ENCODE data around the gene AGTRAP.

The AGTRAP gene

DNA sequence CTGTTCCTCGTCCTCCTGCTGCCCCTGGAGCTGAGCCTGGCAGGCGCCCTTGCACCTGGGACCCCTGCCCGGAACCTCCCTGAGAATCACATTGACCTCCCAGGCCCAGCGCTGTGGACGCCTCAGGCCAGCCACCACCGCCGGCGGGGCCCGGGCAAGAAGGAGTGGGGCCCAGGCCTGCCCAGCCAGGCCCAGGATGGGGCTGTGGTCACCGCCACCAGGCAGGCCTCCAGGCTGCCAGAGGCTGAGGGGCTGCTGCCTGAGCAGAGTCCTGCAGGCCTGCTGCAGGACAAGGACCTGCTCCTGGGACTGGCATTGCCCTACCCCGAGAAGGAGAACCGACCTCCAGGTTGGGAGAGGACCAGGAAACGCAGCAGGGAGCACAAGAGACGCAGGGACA lies 29.6 kb upstream of the AGTRAP start:
- no peak for DNase-seq (ENCODE audit: low read depth, low spot score)

DNA sequence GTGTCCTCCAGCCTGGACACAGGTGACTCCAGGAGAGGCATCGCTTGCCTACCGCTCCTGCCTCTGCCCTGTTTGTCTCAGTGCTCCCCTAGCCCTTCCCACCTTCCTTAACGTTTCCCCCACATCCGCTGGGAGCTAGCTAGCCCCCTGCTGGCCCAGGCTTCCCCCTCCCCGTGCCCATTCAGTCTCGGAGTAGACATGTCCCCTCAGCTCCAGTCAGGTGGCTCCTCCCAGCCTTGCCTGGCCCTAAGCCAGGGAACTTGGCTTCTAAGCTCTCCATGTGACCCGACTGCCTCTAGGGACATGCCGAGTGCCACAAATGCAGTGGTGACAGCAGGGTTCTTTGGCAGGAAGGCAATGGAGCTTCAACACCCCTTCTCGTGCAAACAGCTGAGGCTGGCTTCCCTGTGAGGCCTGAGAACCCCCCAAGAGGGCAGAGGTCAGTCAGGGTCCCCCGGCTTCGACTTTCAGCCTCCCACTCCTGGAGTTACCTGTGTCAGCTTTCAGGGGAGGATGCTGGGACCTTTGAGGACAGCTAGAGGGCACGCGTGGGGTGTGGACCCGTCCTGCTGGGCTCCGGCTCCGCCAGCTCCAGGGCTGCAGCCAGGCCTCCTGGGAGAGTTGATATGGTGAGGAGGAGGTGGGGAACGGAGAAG lies 28.2 kb upstream of the AGTRAP start:
- DNase-seq (ENCODE audit: low read depth, low spot score) = no peak

DNA sequence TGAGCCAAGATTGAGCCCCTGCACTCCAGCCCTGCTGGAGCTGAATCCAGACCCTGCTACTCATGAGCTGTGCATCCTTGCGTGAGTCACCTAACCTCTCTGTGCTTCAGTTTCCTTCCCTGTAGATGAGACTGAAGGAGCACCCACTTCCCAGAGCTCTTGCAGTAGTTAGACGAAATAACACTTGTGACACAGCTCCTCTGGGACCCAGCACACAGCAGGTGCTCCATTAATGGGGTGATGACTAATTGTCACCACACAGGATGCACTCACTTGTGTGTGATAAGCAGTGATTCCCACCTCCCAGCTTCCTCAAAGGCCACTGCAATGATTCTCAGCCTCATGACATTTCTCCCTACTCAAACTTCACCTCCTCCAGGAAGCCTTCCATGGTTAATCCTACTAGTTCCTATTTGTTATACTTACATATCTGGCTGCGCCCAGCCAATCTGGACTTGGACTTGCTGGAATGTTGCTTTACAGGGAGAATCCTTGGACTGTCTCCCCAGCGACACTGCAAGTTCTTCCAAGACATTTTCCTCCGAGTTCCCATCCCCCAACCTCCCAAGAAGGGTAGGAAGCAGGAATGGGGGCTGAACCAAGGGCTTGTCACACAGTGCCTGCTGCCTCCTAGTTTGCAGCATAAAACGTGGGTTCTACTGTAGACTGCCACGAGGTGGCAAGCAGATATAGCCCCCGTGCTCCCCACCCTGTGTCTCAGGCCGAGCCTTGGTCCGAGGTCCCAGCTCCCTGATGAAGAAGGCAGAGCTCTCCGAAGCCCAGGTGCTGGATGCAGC lies 27.2 kb upstream of the AGTRAP start:
- DNase-seq (ENCODE audit: low read depth, low spot score) = no peak

DNA sequence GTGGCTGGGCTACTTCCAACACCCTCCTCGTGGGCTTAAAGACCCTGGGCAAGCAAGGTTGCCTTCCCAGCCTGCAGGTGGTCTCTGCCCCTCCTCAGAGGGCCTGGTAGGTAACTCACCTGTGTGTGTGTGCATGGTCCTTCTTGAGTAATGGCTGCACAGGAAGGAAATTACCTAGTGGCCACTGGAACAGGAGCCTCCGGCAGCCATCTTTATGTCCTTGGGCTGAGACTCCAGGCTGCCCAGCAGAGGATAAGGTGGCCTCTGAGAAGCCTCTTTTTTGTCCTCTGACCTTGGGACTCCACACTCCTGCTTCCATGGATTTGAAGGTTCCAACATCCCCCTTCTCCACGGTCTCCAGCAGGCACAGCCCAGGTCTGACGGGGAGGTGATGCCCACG lies 24.4 kb upstream of the AGTRAP start:
- DNase-seq (ENCODE audit: low read depth, low spot score) = no peak

- DNase-seq (ENCODE audit: low read depth, low spot score) = no peak
These were observed 23.7 kb upstream of the AGTRAP start for GRCh38 chr1:11712285-11712684.

DNA sequence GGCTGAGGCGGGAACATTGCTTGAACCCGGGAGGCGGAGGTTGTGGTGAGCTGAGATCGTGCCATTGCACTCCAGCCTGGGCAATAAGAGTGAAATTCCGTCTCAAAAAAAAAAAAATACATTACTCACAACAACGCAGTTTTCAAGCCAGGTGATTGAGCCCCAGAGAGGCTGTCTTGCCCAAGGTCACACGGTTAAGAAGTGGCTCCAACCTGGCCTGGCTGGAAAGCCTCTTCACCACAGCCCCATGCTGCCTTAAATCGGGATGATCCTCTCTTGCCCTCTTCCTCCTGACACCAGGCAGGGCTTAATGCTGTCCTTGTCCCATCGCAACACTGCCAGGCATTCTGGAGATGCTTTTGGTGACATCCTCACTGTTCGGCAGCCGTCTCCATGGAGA lies 22.8 kb upstream of the AGTRAP start:
- no peak for DNase-seq (ENCODE audit: low read depth, low spot score)

DNA sequence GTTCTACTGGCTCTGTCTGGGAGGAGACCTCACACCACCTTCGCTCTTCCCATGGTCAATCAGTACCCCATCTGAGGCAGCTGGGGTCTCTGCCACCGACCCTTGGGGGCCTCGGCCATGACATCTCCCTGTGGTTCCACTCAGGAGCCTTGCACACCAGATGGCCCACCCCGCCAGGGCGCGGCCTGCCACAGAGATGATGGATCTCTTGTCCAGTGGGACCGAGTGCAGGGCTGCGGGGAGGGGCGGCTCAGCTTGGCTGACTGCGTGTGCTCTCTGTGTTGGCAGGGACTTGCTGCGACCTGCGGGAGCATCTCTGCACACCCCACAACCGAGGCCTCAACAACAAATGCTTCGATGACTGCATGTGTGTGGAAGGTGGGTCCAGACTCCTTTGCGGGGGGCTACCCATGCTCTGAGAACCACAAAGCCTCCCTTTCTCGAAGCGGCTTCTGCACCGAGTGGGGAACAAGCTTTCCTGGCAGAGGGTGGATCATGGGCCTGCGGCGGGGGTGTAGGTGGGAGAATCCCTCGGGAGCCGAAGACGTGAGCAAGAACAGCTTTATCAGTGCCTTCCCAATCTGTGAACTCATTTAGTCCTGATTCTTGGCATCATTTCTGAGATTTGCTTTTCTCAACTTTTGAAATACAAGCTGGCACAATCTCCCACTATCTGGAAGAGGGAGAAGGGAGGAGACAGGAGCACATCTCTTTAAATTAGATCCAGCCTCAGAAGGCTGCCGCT lies 20.9 kb upstream of the AGTRAP start:
- DNase-seq (ENCODE audit: low read depth, low spot score) = no peak

DNA sequence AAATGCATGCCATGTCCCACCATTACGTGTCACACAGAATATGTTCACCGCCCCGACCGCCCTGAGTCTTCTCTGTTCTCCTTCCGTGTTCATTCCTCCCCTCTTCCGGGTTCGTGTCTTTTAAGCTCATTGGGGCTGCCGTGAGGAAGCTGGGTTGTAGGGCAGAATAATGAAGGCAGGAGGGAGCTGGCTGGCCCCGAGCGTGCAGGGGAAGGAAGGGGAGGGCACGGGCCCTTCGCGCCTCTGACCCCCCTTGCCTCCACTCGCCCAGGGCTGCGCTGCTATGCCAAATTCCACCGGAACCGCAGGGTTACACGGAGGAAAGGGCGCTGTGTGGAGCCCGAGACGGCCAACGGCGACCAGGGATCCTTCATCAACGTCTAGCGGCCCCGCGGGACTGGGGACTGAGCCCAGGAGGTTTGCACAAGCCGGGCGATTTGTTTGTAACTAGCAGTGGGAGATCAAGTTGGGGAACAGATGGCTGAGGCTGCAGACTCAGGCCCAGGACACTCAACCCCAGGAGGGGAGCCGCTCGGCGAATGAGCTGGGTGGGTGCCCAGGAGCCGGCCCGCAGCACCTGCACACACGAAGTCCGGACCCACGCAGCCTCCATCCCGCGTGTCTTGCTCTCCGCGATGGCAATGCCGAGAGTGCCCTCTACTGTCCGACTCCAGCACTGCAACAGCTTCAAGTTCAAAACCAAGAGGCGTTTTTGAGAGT lies 16.5 kb upstream of the AGTRAP start:
- DNase-seq (ENCODE audit: low read depth, low spot score) = peak; percentile 73

- no peak for DNase-seq (ENCODE audit: low read depth, low spot score)
These were observed 15.9 kb upstream of the AGTRAP start for GRCh38 chr1:11720033-11720376.

DNA sequence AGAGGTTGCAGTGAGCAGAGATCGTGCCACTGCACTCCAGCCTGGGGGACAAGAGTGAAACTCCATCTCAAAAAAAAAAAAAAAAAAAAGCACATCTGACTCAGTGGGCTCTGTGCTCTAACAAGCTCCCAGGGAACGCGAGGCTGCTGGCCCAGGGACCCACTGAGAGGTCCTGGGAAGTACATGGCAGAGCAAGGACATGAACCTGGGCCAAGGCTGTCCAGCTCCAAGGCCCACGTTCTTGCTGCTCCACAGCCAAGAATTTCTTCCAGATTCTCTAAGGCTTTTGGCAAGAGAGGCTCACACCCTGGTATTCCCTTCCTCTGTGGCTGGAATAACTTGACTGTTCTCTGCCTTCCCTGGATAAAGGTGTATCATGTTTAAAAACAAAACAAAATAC lies 15.4 kb upstream of the AGTRAP start:
- no peak for DNase-seq (ENCODE audit: low read depth, low spot score)

DNA sequence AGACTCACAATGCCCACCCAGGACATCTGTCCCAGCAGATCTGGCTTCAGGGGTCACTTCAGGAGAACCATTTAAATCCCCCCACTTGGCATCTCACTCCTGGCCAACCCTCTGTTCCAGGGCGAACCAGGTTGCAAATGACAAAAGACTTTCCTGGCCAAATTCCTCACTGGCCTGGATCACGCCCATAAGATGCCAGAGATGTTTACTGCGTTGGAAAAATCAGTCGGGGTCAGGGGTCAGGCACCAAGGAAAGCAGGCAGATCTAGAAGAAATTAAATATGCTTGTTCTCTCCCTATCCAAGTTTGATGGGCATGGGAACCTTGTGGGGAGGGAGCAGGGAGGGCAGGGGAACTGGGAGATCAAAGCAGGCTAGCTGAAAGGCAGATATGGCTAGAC lies 14.6 kb upstream of the AGTRAP start:
- no peak for DNase-seq (ENCODE audit: low read depth, low spot score)

DNA sequence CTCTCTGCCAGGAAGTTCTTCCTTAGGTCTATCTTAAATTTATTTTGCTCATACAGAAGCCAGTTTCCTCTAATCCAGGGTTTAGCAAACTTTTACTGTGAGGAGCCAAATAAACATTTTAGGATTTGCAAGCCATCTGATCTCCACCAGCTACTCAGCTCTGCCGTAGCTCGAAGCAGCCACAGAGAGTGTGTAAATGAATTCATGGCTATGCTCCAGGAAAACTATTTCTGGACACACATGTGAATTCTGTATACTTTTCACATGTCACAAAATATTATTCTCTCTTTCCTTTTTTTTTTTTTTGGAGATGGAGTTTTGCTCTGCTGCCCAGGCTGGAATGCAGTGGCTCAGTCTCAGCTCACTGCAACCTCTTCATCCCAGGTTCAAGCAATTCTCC lies 13.4 kb upstream of the AGTRAP start:
- DNase-seq (ENCODE audit: low read depth, low spot score) = no peak

- DNase-seq (ENCODE audit: low read depth, low spot score) = no peak
These were observed 10.3 kb upstream of the AGTRAP start for GRCh38 chr1:11725616-11726015.

GRCh38 chr1:11727119-11727518 lies 8.8 kb upstream of the AGTRAP start:
- no peak for DNase-seq (ENCODE audit: low read depth, low spot score)

DNA sequence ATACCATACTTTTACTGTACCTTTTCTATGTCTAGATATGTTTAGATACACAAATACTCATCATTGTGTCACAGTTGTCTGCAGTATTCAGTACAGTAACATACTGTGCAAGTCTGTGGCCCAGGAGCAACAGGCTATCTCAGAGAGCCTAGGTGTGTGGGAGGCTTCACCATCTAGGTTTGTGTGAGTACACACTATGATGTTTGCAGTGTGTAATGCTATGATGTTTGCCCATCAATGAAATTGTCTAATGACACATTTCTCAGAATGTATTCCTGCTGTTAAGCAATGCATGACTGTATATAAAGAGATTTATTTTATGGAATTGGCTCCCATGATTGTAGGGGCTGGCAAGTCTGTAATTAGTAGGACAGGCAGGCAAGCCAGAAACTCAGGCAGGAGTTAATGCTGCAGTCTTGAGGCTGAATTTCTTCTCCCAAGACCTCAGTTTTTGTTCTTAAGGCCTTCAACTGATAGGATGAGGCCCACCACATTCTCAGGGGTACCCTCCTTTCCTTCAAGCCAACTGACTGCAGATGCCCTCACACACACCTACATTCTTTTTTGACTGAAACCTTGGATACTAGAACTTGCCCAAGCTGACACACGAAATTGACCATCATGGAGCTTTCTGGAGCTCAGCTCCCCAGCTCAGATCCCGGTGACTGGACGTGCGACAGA lies 7.7 kb upstream of the AGTRAP start:
- no peak for DNase-seq (ENCODE audit: low read depth, low spot score)

GRCh38 chr1:11729155-11729497 lies 6.8 kb upstream of the AGTRAP start:
- DNase-seq (ENCODE audit: low read depth, low spot score) = no peak

DNA sequence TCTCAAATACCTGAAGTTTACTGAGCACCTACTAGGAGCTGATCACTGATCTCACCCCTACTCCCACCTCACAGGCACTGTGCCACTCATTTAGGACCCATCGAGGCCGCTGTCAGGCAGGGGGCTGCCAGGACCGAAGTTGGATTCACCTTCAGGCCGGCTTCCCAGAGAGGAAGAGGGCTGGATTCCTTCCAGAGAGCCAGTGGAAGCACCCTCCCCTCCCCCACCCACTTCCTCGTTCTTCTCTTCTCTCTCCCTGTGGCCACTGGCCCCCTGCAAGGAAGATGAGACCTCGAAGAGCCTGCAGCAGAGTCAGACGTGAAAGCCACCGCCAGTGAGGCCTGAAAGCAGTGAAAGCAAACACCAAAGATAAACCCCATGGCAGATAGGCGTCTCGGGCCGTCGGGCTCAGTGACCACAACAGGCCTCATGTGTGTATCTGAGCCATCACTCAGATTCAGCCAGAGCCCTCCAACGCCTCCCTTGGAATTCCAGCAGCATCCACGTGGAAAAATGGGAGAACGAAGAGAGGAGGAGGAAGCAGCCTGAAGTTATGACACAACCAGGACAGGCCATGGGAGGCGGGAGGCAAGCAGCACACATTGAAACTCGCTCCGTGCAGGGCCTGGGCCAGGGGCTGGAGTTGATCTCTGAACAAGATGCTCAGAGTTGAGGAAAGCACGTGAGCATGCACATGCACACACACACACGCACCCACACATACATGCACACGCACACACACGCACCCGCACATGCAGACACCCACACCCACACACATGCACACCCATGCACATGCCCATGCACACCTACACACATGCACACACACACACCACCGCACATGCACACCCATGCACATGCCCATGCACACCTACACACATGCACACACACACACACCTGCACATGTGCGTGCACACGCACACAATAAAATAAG lies 6.2 kb upstream of the AGTRAP start:
- DNase-seq (ENCODE audit: low read depth, low spot score) = no peak

DNA sequence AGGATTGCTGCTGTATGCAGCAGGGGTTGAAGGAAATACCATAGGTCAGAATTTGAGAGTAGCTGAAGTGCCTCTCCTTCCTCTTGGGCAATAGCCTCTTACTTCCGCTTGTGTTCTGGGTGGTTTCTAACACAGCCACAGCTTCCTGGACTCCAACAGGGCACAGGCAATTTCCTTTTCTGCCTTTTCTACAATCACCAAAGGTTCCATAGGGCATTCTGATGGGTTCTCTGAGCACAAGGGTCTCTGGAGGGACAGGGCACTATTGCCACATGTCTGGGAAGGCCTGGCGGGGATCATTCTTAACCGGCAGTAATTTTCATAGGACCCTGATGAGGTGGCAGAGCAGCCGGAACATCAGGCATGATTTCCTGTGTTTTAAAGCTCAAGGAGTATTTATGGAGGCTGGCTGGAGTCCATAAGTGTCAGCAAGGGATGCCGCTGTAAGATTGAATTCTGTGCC lies 5.5 kb upstream of the AGTRAP start:
- no peak for DNase-seq (ENCODE audit: low read depth, low spot score)

DNA sequence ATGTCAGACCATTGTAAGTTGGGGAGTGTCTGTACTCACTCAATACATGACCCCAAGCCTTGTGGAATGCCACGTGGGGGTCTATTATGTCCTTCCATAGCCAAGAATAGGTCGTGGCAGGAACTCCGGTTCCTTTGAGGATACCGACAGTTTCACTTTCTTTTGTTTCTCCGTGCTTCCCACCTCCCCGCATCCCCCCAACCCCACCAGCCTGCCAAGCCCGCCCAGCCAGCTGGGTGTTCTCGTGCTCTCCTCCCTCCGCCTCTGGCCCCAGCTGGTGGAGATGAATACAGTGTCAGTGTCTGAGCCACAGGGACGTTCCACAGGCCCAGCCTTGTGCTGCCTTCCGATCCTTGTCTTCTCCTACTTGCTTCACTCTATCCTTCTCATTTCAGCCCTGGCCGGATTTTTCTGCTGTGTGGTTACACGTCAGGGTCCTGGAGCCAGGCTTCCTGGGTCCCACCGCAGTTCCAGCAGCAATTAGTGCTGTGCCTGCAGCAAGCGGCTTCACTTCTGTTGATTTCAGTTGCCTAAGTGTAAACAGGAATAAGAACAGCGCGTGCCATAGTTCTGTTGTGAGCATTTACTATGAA lies 4.1 kb upstream of the AGTRAP start:
- DNase-seq (ENCODE audit: low read depth, low spot score) = no peak

DNA sequence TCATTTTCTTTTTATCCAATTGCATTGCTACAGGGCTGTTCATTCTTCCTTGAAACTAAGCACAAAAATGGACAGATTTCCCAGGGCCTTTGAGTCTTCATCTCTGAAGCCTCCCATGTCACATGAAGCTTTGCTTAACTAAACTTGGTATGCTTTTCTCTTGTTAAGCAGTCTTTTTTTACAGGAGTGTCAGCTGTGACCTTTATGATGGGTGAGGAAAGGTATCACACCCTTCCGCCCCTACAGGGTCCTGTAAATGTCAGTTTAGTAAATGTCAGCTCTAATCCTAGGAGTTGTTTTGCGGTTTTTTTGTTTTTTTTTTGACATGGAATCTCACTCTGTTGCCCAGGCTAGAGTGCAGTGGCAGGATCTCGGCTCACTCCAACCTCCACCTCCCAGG lies 2.6 kb upstream of the AGTRAP start:
- DNase-seq (ENCODE audit: low read depth, low spot score) = no peak

Measured in activated CD4-positive, CD25-positive, alpha-beta regulatory T cell treated with anti-CD3 and anti-CD28 coated beads, Interleukin-2, amount 50 U/mL, for 16 hours (primary cell).